Endothelial cell of umbilical vein (primary cell): ENCODE results near the gene PHC3. TPM values are rescaled to one million over a fixed set of nuclear protein-coding genes. Genes with fewer than 3 reads are reported as not detected.

Source experiments
- BruUV-seq: library from RNA; stranded (reverse); fragments of 400-500 nt; replicated peaks from 2 replicates; lab custom pipeline; 2021; lab: Mats Ljungman, UMichigan
- CTCF ChIA-PET: fragments of 300-600, 350-600 bp; sonication (Branson Sonifier 250); formaldehyde crosslinking; loops from one replicate; lab custom pipeline; 2021; ENCODE audit warnings: antibody characterized with exemption, inconsistent platforms; lab: Charles Lee
- POLR2A ChIA-PET: fragments of 300-600, 350-600 bp; sonication (Branson Sonifier 250); formaldehyde crosslinking; loops from one replicate; lab custom pipeline; 2021; ENCODE audit warnings: antibody characterized with exemption, inconsistent platforms; lab: Charles Lee
- DNase-seq: peaks from one replicate; pipeline ENCODE4 v3.0.0-alpha.2; 2011; ENCODE audit warnings: low read depth, low spot score
- FAIRE-seq: peaks from 2 replicates; lab custom pipeline; 2011; peaks lifted over from hg19 to GRCh38; lab: Jason Lieb, UNC
- H2AFZ ChIP-seq: 2 replicates; pipeline ENCODE4 v1.6.0; 2012; ENCODE audit warnings: low read depth, low read length, control low read depth, inconsistent platforms
- H3K27ac ChIP-seq: 2 replicates; pipeline ENCODE4 v1.5.1; 2011; ENCODE audit warnings: low read depth, mild to moderate bottlenecking, control low read depth, low read length, moderate library complexity; ENCODE audit not compliant: insufficient read depth
- H3K27me3 ChIP-seq, 2 experiments: 2 replicates each; pipeline versions ENCODE4 v1.6.0 to v1.6.1; 2011; ENCODE audit warnings: low read length in 2 of 2, mixed read lengths in 1 of 2; ENCODE audit not compliant: control insufficient read depth in 2 of 2, insufficient read depth in 2 of 2
- H3K36me3 ChIP-seq, 2 experiments: 2 replicates in 1 of 2; 3 replicates in 1 of 2; pipeline ENCODE4 v1.5.1; 2011; ENCODE audit warnings: low read length in 2 of 2, mild to moderate bottlenecking in 1 of 2, moderate library complexity in 1 of 2; ENCODE audit not compliant: control insufficient read depth in 2 of 2, insufficient read depth in 2 of 2; ENCODE audit errors: extremely low read depth in 1 of 2
- H3K4me1 ChIP-seq: 3 replicates; pipeline ENCODE4 v1.5.1; 2011; ENCODE audit warnings: mild to moderate bottlenecking, low read length; ENCODE audit not compliant: control insufficient read depth, insufficient read depth; ENCODE audit errors: extremely low read depth
- H3K4me2 ChIP-seq: 2 replicates; pipeline ENCODE4 v1.6.1; 2011; ENCODE audit warnings: low read length, control low read depth, mixed read lengths; ENCODE audit not compliant: insufficient read depth
- H3K4me3 ChIP-seq, 3 experiments: fragments of 200-600 bp in 1 of 3; sonication (generic), shearing (Covaris generic) in 1 of 3; replicated peaks in 1 of 3; 2 replicates each; pipeline ENCODE4 v1.5.1; 2011 to 2016; ENCODE audit warnings: control low read depth in 3 of 3, low read length in 3 of 3, mild to moderate bottlenecking in 2 of 3, inconsistent platforms in 1 of 3, low read depth in 1 of 3, moderate library complexity in 1 of 3; ENCODE audit not compliant: insufficient read depth in 1 of 3
- H3K79me2 ChIP-seq: 2 replicates; pipeline ENCODE4 v1.6.0; 2012; ENCODE audit warnings: low read length, inconsistent platforms; ENCODE audit not compliant: control insufficient read depth, insufficient read depth
- H3K9ac ChIP-seq: replicated peaks from 2 replicates; pipeline ENCODE3; 2011; ENCODE audit warnings: low read length, control low read depth; ENCODE audit not compliant: insufficient read depth; ENCODE audit errors: extremely low read depth
- H3K9me1 ChIP-seq: replicated peaks from 3 replicates; pipeline ENCODE4 v1.6.0; 2011; ENCODE audit warnings: mild to moderate bottlenecking, low read length; ENCODE audit not compliant: control insufficient read depth, insufficient read depth; ENCODE audit errors: extremely low read depth
- H3K9me3 ChIP-seq: replicated peaks from 2 replicates; pipeline ENCODE4 v1.5.1; 2012; ENCODE audit warnings: low read length, inconsistent platforms; ENCODE audit not compliant: control insufficient read depth, insufficient read depth
- H4K20me1 ChIP-seq: replicated peaks from 2 replicates; pipeline ENCODE3; 2011; ENCODE audit warnings: mild to moderate bottlenecking, low read length; ENCODE audit not compliant: control insufficient read depth, insufficient read depth; ENCODE audit errors: extremely low read depth
- EZH2 ChIP-seq: IDR thresholded peaks from 2 replicates; pipeline ENCODE4 v1.6.1; 2012; ENCODE audit warnings: borderline replicate concordance, low read depth, mild to moderate bottlenecking, moderate library complexity, low read length, inconsistent platforms; ENCODE audit not compliant: severe bottlenecking
- FOS ChIP-seq: IDR thresholded peaks from 2 replicates; pipeline ENCODE4 v1.6.1; 2011; ENCODE audit warnings: mild to moderate bottlenecking, low read length, moderate library complexity, borderline replicate concordance; ENCODE audit not compliant: insufficient read depth
- GATA2 ChIP-seq: IDR thresholded peaks from 2 replicates; pipeline ENCODE4 v1.7.0; 2011; ENCODE audit warnings: low read depth, mild to moderate bottlenecking, moderate library complexity, mixed read lengths, low read length; ENCODE audit not compliant: insufficient read length, insufficient read depth
- JUN ChIP-seq: IDR thresholded peaks from 2 replicates; pipeline ENCODE4 v1.6.1; 2011; ENCODE audit warnings: borderline replicate concordance, low read depth; ENCODE audit not compliant: insufficient read length, insufficient read depth
- MYC ChIP-seq: IDR thresholded peaks from one replicate; pipeline ENCODE4 v1.6.1; 2011; ENCODE audit warnings: mild to moderate bottlenecking, low read depth, low read length
- POLR2A ChIP-seq: IDR thresholded peaks from 2 replicates; pipeline ENCODE4 v1.6.1; 2012; ENCODE audit warnings: low read depth, mild to moderate bottlenecking, control low read depth, low read length
- POLR2AphosphoS5 ChIP-seq: IDR thresholded peaks from 2 replicates; pipeline ENCODE4 v1.6.1; 2012; ENCODE audit warnings: low read depth, mild to moderate bottlenecking, control low read depth, low read length, moderate library complexity; ENCODE audit not compliant: insufficient read depth
- dilution Hi-C: fragments of 300-500 bp; cut with MboI; formaldehyde crosslinking; loops from one replicate; pipeline ENCODE4 v1.15.0; 2019; ENCODE audit warnings: low sequenced_read_pairs; ENCODE audit not compliant: extremely low pct_ligation_motif_present
- intact Hi-C: fragments of 100-400 bp; cut with micrococcal nuclease; formaldehyde crosslinking; loops from one replicate; pipeline ENCODE4 v1.10.0; 2022
- polyA plus RNA-seq, 4 experiments: library from polyadenylated mRNA; depleted of rRNA in 3 of 4; stranded (reverse) in 3 of 4; unstranded in 1 of 4; fragments of >200 nt; gene quantifications; 2 replicates each; pipeline versions ENCODE4 v1.2.1 to v1.2.3, GENCODE V29; 2011 to 2012; ENCODE audit warnings: missing spikeins in 1 of 4
- total RNA-seq: library from RNA; stranded (reverse); gene quantifications from 2 replicates; pipeline ENCODE4 v1.2.3, GENCODE V29; 2021
- TF ChIP-seq, protein P1 (sequence below), 2 donors: IDR thresholded peaks; 1 replicate in 1 of 2; 2 replicates in 1 of 2; pipeline ENCODE4 v1.5.1; 2011; ENCODE audit warnings: low read length in 2 of 2, mild to moderate bottlenecking in 2 of 2, moderate library complexity in 2 of 2, control low read depth in 1 of 2, inconsistent platforms in 1 of 2, low read depth in 1 of 2; ENCODE audit not compliant: insufficient read depth in 1 of 2; ENCODE audit errors: extremely low read depth in 1 of 2
- TF ChIP-seq, protein P2 (sequence below): IDR thresholded peaks from 2 replicates; pipeline ENCODE4 v1.6.1; 2011; ENCODE audit not compliant: insufficient read depth, insufficient read length

The PHC3 gene
- total and polyA plus RNA-seq, 2 donors (not counting 3 experiments of a cell fraction or from before 2014, with no cell fraction given): 35.7 to 45.8 TPM

DNA sequence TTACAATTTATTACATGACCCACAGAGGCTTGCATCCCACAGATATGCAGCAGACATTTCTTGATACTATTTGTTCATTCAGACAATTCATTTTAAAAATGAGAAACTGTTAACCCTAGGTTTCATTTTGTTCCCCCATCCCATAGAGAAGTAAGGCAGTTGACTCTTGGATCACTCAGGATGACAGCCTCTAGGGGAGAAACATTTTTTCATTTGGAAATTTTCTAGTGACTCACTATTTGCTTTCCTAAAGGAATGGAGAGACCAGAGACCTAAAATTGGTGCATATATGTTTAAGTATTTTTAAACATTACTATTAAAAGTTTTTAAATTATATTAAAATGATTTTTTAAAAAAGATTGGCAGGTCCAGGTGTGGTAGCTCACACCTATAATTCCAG is 19.5 kb upstream of the PHC3 start:
- Histone ChIP-seq H3K9me3 (no peaks in the 10 kb centered on the region), H3K4me2 (no peak overlapping the region), H3K79me2 (no peaks in the 10 kb centered on the region), H3K4me1 (no peaks in the 10 kb centered on the region), H3K9ac (no peak overlapping the region), H3K27me3 (peaks cover 10 to 11% of the 10 kb centered on the region in 2 experiments), H2AFZ (no peak overlapping the region), H3K36me3 (no peaks in the 10 kb centered on the region), H4K20me1 (no peaks in the 10 kb centered on the region), H3K27ac (no peak overlapping the region), H3K4me3 (no peak overlapping the region), H3K9me1 (no peaks in the 10 kb centered on the region)
- dilution Hi-C loops: no loop called here
- DNase-seq: no peak
- intact Hi-C loops: no loop called here
- CTCF ChIA-PET: interaction anchor here (0.7 to 2.2 kb wide), 4 partner anchors 10 to 611 kb away, joined by 3 to 7 read pairs (median 4); no protein-coding TSS in a partner anchor
- POLR2A ChIA-PET: no interaction called here
- TF ChIP-seq, protein P1, sequence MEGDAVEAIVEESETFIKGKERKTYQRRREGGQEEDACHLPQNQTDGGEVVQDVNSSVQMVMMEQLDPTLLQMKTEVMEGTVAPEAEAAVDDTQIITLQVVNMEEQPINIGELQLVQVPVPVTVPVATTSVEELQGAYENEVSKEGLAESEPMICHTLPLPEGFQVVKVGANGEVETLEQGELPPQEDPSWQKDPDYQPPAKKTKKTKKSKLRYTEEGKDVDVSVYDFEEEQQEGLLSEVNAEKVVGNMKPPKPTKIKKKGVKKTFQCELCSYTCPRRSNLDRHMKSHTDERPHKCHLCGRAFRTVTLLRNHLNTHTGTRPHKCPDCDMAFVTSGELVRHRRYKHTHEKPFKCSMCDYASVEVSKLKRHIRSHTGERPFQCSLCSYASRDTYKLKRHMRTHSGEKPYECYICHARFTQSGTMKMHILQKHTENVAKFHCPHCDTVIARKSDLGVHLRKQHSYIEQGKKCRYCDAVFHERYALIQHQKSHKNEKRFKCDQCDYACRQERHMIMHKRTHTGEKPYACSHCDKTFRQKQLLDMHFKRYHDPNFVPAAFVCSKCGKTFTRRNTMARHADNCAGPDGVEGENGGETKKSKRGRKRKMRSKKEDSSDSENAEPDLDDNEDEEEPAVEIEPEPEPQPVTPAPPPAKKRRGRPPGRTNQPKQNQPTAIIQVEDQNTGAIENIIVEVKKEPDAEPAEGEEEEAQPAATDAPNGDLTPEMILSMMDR (IDR thresholded peaks at IDR 0.05; ENCODE audit: extremely low read depth in 1 of 2, insufficient read depth in 1 of 2, low read depth in 1 of 2, low read length in 2 of 2): no peak
- TF ChIP-seq GATA2 (no peak), POLR2AphosphoS5 (no peak), JUN (no peak), EZH2 (no peak)
- no TSS peak for BruUV-seq
- no peak for FAIRE-seq

DNA sequence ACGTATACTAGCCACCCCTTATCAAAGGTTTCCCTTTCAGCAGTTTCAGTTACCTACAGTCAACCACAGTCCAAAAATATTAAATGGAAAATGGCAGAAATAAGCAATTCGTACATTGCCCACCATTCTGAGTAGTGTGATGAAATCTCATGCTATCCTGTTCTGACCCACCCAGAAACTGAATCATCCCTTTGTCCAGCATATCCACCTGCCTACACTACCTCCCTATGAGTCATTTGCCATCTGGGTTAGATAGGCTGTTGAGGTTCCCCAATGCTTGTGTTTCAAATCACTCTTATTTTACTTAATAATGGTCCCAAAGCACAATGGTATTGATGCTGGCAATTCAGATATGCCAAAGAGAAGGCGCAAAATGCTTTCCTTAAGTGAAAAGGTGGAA is 15.3 kb upstream of the PHC3 start:
- ChIA-PET CTCF (no interaction called here), POLR2A (no interaction called here)
- DNase-seq: no peak
- intact Hi-C loops: no loop called here
- Histone ChIP-seq H3K79me2 (no peaks in the 10 kb centered on the region), H3K4me1 (no peaks in the 10 kb centered on the region), H3K36me3 (no peaks in the 10 kb centered on the region), H3K9ac (no peak overlapping the region), H3K4me3 (no peak overlapping the region), H3K27me3 (peaks cover 10 to 18% of the 10 kb centered on the region in 2 experiments), H3K27ac (no peak overlapping the region), H3K9me1 (no peaks in the 10 kb centered on the region), H3K4me2 (no peak overlapping the region), H4K20me1 (no peaks in the 10 kb centered on the region), H3K9me3 (no peaks in the 10 kb centered on the region), H2AFZ (no peak overlapping the region)
- FAIRE-seq: no peak
- no TSS peak for BruUV-seq
- dilution Hi-C loops: no loop called here
- TF ChIP-seq POLR2A (no peak), FOS (no peak), POLR2AphosphoS5 (no peak), JUN (no peak), EZH2 (no peak), MYC (no peak), GATA2 (no peak)
- TF ChIP-seq, protein P1 (IDR thresholded peaks at IDR 0.05; ENCODE audit: extremely low read depth in 1 of 2, insufficient read depth in 1 of 2, low read depth in 1 of 2, low read length in 2 of 2): no peak
- TF ChIP-seq, protein P2, sequence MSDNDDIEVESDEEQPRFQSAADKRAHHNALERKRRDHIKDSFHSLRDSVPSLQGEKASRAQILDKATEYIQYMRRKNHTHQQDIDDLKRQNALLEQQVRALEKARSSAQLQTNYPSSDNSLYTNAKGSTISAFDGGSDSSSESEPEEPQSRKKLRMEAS: no peak
